IPS-18c (cell line): ENCODE measurements around the gene DHX16.

Experiments
- H3K4me3 ChIP-seq: 2 replicates; pipeline ENCODE4 v1.7.0; 2013; ENCODE audit warnings: low read depth, mild to moderate bottlenecking, low read length, moderate library complexity; ENCODE audit not compliant: insufficient read depth
- H3K9me3 ChIP-seq: one replicate; pipeline ENCODE4 v1.6.1; 2013; ENCODE audit warnings: mild to moderate bottlenecking, low read length, moderate library complexity; ENCODE audit not compliant: control insufficient read depth, insufficient read depth

The DHX16 gene

DNA sequence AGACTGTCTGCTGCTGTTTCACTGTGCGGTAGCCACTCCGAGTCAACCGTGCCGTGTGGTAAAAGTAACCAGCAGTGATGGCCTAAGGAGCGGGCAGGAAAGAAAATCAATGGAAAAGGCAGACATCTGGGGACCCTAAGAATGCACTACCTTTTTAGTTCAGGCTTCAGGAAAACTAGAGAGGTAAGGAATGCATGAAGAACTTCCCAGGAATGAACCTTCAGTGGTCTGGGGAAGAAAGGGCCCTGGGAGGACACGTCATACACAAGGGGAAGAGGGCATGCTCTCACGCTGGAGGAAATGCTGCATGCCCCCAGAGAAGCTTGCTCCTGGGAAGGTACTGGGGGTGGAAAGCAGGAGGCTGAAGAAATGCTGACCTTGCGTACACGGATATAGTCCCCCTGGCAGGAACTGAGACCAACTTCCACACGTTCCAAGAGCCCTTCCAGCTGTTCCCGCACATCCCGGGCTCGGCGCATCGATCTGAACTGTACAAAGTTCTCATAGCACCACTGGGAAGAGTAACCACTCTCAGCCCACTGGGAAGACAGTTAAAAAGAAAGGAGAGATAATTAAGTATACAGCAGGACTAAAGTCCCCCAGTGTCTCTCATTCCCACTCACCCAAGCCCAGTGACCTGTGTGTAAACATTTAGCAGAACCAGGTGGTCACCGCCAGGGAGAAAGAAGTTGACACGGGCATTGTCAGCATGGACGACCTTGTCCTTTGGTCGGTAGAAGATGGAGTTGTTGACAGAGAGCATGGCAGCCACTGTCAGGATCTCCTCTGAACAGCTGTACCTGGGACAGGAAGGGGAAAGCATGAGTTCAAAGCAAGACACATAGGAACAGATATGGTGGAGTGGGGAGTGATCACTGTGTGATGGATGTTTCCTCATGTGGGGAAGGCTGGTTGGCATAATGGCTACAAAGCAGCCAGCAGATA lies 17.7 kb downstream of the DHX16 start:
- no peaks in the 10 kb centered on the region for H3K9me3 ChIP-seq
- H3K4me3 ChIP-seq = no peak overlapping the region

DNA sequence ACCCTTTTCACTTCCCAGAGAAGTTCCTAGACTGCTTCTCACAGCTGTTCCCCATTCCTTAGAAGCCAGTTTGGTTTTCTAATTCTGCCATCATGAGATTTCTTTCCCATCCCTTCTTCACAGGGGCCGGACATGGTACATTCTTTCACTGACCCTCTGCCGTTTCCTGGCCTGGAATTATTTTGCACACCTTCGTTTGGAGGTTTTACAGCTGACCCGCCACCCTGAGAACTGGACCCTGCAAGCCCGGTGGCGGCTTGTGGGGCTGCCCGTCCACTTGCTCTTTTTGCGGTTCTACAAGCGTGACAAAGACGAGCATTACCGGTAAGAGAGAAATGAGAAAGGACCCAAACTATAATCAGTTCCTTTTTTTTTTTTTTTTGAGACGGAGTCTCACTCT lies 21.7 kb downstream of the DHX16 start:
- Histone ChIP-seq H3K9me3 (no peaks in the 10 kb centered on the region), H3K4me3 (no peak overlapping the region)

DNA sequence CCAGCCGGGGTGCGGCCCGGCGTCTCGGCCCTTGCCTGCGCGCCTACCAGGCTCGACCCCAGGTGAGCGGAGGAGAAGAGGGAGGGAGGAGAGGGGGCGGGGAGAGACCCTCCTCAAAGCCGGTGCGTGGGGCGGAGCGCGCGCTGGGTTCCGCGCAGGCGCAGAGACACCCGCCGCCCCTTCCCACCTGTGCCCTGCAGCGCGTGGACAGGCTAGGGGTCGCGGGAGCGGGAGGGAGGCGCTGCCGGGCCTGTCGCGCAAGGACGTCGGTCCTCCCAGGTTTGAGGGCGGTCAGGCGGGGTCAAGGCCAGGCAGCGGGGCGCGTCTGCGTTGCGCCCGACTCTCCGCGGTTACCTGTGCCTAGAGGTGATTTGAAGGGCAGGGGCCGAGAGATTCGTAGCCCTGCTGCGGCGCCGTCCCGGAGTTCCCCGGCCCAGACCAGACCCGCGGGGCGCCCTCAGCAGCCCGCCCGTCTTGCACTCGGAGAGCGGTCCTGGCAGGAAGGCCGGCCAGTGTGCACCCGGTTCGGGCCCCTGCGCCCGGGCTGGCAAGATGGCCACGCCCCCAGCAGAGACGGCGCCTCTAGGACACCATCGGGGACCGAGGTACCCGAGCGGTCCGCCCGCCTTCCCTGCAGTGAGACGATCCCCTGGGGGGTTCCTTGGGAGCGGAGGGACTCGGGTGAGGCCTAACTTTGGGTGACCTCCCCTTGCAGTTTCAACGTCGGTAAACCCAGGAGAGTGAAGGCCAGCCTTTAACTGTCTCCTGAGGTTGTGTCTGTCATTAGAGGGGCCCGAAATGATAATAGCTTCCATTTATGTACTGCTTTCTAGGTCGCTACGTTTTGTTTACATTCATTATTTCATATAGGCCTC lies 25.3 kb downstream of the DHX16 start:
- peak overlapping the region; percentile 95 for H3K4me3 ChIP-seq
- no peaks in the 10 kb centered on the region for H3K9me3 ChIP-seq

DNA sequence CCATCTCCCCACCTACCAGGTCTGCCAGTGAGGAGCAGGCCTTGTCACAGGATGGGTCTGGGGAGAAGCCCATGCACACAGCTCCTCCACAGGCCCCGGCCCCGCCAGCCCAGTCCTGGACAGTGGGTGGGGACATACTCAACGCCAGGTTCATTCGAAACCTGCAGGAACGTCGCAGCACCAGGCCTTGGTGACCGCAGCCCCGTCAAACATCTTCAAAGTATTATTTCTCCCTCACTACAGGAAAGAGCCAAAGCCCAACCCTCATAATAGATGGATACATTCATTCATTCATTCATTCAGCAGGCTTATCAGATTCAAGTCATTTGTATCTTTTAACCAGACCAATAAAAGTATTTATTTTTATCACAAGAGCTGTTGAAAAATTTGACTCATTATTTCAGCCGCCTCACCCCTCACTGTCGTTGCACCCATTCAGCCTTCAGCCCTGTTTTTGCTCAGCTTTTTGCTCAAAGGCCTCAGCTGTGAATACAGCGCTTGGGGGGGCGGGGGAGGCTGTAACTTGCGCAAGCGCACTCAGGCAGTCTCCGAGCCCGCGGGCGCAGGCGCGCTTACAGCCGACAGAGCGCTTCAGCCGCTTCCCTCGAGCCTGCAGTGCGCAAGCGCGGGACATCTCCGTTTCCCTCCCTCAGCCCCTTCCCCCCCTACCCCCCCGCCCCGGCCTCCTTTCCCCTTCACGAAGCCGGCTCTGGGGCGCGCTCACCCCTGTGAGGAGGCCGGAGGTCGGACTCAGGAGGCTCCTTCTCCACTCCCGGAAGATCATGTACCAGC lies 26.2 kb downstream of the DHX16 start, which contains the start of gene C6orf136:
TSS of gene C6orf136 (plus strand) at position 684 of the 792 bp plus-strand sequence. CDS start at position 783, 99 bp downstream.
- H3K4me3 ChIP-seq = peak within 1 kb of the TSS; percentile 95
- H3K9me3 ChIP-seq = no peaks in the 10 kb centered on the region

DNA sequence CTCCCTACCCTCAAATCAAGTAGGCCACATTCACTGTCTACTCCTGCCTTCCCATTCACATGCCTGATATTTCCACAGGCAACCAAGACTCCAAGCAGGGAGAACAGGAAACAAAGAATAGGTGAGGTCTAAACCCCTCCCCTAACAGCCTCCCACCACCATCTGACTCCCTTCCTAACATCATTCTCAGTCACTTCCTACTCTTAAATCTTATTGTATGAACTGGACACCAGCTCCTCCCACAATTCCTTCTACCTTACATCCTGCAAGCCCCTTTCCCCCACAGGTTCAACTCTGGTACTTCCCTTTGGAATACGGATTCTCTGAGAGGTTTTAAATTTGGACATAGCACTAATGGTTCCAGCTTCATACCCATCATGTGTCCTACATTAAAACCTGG lies 26.8 kb downstream of the DHX16 start:
- peak overlapping the region; percentile 95 for H3K4me3 ChIP-seq
- no peaks in the 10 kb centered on the region for H3K9me3 ChIP-seq

DNA sequence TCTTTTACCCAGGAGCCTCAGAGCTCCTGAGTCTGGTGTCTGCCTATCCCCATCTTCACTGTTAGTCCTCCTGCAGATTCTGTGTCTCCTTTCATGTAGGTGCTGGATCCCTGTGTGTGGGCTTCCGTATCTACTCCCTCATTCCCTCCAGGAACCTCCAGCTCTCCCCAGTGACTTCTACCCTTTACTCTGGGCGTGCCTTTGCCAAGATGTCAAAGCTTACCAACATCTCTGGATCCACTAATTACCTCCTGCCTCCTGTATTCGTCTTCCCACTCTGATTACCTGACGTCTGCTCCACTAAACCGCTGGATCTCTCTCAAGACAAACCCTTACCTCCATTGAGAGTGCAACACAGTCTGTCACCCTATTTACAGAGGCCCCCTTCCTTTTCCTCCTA lies 28.0 kb downstream of the DHX16 start:
- Histone ChIP-seq H3K4me3 (no peak overlapping the region), H3K9me3 (no peaks in the 10 kb centered on the region)

DNA sequence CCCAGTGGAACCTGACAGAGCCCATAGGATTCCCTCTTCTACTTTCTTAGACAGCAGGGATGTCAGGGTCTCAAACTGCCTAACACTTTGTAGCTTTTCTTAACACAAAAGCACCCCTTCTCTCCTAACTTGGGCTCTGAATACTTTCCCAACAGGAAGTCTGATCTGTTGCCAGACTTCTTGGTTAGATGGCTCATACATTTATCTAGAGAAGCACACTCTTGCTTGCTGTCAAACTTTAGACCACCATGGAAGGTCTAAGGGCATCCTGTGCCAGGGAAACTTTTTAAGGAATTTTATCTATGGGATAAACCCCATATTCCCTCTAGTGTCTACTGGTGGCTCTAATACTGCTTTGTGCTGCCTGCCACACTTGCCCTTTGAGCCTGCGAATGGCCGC lies 29.1 kb downstream of the DHX16 start:
- H3K9me3 ChIP-seq = peaks cover 2% of the 10 kb centered on the region
- H3K4me3 ChIP-seq = no peak overlapping the region

DNA sequence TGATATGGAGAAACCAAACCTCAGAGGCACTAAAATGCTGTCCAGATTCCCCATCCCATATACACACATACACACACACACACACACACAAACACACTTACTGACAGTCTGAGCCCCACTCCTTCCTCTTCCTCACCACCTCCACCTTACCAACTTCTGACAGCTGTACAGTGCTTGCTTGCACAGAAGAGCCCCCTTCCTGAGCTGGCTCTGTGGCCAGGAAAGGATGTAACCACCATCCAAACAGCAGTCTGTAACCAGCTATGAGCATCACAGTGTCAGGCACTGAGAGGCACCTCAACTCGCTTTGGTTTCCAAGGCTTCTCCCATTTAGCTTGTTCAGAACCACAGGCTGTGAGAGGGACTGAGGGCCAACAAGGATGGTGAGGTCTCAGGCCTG lies 31.8 kb downstream of the DHX16 start:
- H3K4me3 ChIP-seq = no peak overlapping the region
- peaks cover 2% of the 10 kb centered on the region for H3K9me3 ChIP-seq

DNA sequence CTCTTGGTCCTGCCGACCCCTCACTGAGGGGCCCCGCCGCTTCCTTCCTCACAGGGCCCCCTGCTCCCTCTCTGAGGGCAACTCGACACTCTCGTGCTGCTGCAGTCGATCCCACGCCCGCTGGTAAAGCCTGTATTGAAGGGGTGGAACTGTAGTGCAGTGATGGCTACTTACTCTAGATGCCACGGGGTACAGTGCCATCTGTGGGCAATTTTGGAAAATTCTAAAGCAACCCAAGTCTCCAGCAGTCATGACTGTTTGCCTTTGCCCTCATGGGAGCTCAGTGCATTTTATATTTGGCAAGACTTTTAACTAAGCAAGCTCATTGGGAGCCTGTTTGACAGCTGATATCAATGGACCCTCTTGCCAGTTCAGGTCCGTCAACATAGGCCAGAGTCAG lies 32.3 kb downstream of the DHX16 start:
- Histone ChIP-seq H3K9me3 (peaks cover 2% of the 10 kb centered on the region), H3K4me3 (no peak overlapping the region)

DNA sequence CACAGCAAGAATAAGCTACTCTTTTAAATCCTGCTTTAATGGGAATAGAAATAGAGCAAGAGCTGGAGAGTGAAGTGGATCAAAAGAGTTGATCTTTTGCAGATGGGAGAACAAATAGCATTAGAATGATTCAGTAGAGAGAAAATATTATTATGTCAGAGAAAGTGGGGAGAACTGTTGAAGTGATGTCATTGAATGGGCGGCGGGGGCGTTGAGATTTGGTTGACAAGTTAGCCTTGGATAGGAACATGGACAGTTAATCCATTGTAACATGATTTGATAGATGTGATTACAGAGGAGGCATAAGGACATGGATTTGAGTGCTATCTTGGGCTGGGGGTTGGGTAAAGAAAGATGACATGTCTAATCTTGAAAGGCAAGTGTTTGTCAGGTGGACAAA lies 37.0 kb downstream of the DHX16 start:
- Histone ChIP-seq H3K4me3 (no peak overlapping the region), H3K9me3 (peaks cover 2% of the 10 kb centered on the region)

DNA sequence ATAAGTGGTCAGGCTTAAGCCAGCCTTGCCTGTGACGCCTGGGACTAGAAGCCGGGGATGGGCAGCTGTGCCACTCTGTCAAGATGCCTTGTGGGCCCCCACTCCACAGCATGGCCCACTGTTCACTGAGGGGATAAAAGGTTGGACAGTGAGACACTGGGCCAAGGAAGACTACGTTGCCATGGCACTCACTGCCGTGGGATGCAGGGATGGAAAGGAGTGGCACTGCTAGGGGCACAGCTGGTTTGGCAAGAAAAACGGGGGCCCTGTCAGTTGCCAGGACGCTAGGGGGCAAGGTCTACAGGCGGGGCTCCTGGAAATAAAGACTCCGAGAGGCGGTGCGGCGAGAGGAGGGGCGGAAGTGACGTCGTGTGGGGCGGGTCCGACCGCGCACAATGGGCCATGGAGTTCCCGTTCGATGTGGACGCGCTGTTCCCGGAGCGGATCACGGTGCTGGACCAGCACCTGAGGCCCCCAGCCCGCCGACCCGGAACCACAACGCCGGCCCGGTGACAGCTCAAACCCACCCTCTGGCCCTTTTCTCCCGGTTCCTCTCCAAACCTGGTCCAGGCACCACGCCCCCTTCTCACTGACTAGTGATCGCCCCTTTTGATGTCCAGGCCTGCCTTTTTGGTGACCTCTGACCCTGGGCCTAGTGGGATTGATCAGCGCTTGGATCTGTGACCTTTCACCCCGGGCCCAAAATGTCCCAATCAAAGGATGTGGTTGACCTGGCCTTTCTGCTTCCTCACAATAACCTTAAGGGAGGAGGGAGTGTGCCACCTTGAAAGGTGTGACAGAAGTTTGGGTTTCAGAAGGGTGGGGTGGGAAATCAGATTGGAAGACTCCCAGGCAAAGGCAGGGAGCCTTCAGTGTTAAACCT lies 46.1 kb downstream of the DHX16 start, which contains the start of gene ATAT1:
TSS of gene ATAT1 (plus strand) at position 391 of the 883 bp plus-strand sequence.
- H3K9me3 ChIP-seq = no peaks in the 10 kb centered on the region

DNA sequence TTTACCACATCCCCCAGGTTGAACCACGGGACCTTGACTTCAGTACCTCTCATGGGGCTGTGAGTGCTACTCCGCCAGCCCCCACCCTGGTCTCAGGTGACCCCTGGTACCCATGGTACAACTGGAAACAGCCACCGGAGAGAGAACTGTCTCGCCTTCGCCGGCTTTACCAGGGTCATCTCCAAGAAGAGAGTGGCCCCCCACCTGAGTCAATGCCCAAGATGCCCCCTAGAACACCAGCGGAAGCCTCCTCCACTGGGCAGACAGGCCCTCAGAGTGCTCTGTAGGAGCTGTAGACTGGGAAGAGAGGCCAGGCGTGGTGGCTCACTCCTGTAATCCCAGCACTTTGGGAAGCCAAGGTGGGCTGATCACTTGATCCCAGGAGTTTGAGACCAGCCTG lies 47.3 kb downstream of the DHX16 start:
- Histone ChIP-seq H3K4me3 (no peak overlapping the region), H3K9me3 (no peaks in the 10 kb centered on the region)

More for the DNA sequence above, 46.1 kb downstream of the DHX16 start, which contains the start of gene ATAT1:
- H3K4me3 ChIP-seq = peak within 1 kb of the TSS; percentile 84

DNA sequence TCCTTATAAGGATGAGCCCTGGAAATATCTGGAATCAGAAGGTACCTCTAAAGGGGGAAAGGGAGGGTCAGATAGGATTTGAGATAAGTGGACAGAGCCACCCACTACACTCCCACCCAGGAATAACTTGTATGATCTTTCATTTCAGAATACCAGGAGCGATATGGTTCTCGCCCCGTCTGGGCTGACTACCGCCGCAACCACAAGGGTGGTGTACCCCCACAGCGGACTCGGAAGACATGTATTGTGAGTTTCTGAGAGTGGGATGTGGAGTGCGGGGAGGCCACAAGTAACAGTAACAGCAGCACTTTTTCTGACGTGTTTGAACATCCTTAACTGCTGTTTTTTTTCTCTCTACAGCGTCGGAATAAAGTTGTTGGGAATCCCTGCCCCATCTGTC lies 53.2 kb downstream of the DHX16 start:
- no peaks in the 10 kb centered on the region for H3K9me3 ChIP-seq
- H3K4me3 ChIP-seq = no peak overlapping the region

DNA sequence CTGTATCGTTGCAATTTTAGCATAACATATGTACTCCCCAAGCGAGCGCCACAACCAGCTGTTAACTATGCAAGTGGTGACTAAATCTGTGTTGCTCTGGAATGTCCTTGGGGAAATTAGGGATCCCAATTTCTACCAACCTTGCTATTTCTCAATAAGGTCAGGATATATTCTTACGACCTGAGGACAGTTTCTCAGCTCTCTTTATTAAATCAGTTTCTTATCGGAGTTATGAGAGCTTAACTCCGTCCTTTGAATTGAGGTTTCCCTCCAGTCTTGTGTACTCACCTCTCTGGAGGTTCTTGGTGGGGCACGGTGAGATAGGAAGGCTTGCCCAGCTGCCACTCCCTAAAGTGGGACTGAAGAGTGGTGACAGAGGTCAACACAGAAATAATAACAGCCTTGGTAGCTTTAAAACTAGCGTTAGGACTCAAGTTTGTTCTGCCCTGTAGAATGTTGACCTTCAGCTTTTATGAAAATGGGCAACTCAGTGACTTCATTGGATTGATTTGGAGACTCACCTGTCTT lies 54.5 kb downstream of the DHX16 start:
- H3K4me3 ChIP-seq = peak overlapping the region; percentile 57
- no peaks in the 10 kb centered on the region for H3K9me3 ChIP-seq

DNA sequence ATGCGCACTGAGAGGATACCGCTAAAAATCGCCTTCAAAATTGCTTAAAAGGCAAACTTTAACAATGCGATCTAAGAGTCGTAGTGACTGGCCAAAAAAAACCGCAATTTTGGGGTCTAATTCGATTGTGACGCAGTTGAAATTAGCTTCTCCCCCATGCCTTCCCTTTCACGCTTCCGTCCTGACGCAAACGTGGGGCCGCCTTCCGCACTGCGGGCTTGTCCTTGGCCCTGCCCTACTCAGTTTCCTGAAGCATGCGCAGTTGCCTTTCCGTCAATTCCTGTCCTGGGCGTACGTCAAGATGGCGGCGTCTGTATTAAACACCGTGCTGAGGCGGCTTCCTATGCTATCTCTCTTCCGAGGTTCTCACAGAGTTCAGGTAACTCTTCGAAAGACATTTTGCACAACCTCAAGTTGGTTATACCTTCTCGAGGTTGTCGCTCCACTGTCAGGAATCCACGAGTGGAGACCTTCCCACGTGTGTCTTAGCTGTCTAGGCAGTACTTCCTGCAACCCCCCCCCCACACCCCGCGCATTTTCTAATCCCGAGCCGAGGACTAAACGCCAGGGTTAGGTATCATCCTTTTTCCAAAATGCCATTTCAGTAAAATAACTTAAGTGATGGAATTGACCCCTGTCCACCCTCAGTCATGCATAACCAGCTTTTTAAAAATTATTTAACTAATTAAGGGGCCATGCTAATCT lies 55.1 kb downstream of the DHX16 start, which contains the start of gene MRPS18B:
TSS of gene MRPS18B (plus strand) at position 276 of the 705 bp plus-strand sequence. CDS start at position 302, 26 bp downstream.
- Histone ChIP-seq H3K9me3 (no peaks in the 10 kb centered on the region), H3K4me3 (peak within 1 kb of the TSS; percentile 95)
